Upper lobe of left lung (tissue), 6 donors: ENCODE data around the gene MAML1. TPM values are rescaled to one million over a fixed set of nuclear protein-coding genes. Genes with fewer than 3 reads are reported as not detected.

ENCODE experiments used
- ATAC-seq, 2 donors: fragments of 200-7000 bp; cut with Tn5 transposase; one replicate each; pipeline ENCODE4 v1.9.1; 2022; ENCODE audit warnings: mild to moderate bottlenecking in 2 of 2, moderate library complexity in 2 of 2; ENCODE audit not compliant: low FRiP score in 2 of 2
- DNase-seq, 2 donors: peaks; one replicate each; pipeline ENCODE4 v3.0.0-alpha.2; 2019 to 2020
- H3K27ac ChIP-seq, 4 donors: fragments of 200-600 bp; sonication (generic); one replicate each; pipeline ENCODE4 v1.5.1; 2016 to 2019
- H3K27me3 ChIP-seq, 4 donors: fragments of 200-600 bp; sonication (generic); one replicate each; pipeline ENCODE4 v1.5.1; 2017 to 2019
- H3K36me3 ChIP-seq, 4 donors: fragments of 200-600 bp; sonication (generic); one replicate each; pipeline ENCODE4 v1.5.1; 2016 to 2019
- H3K4me1 ChIP-seq, 4 donors: fragments of 200-600 bp; sonication (generic); one replicate each; pipeline ENCODE4 v1.5.1; 2018 to 2019
- H3K4me3 ChIP-seq, 4 donors: fragments of 200-600 bp; sonication (generic); one replicate each; pipeline ENCODE4 v1.5.1; 2017 to 2019; ENCODE audit warnings: mild to moderate bottlenecking in 2 of 4, moderate library complexity in 1 of 4
- H3K9me3 ChIP-seq, 4 donors: fragments of 200-600 bp; sonication (generic); one replicate each; pipeline ENCODE4 v1.5.1; 2018 to 2019
- CTCF ChIP-seq, 6 experiments: fragments of 450-650 bp in 4 of 6; fragments of 200-600 bp in 2 of 6; sonication (generic) in 2 of 6; IDR thresholded peaks; one replicate each; pipeline ENCODE4 v1.5.1; 2016 to 2019; ENCODE audit warnings: antibody characterized with exemption in 6 of 6
- EP300 ChIP-seq, 4 donors: sonication (generic); formaldehyde crosslinking; IDR thresholded peaks; one replicate each; pipeline ENCODE4 v1.5.1; 2017; ENCODE audit warnings: antibody characterized with exemption in 4 of 4, control low read depth in 2 of 4
- POLR2A ChIP-seq, 4 donors: fragments of 450-650 bp; IDR thresholded peaks; one replicate each; pipeline ENCODE4 v1.5.1; 2016 to 2017; ENCODE audit warnings: antibody characterized with exemption in 4 of 4, mild to moderate bottlenecking in 2 of 4
- POLR2AphosphoS5 ChIP-seq, 2 donors: sonication (generic); formaldehyde crosslinking; IDR thresholded peaks; one replicate each; pipeline ENCODE4 v1.5.1; 2017; ENCODE audit warnings: antibody characterized with exemption in 2 of 2
- WGBS, 2 donors: methylation state at CpG; one replicate each; pipeline ENCODE4 v1.1.5; 2017 to 2018; 5-methylcytosine and 5-hydroxymethylcytosine counted together
- small RNA-seq, 4 donors: library from RNA; depleted of rRNA; stranded (forward); fragments of <200 nt; gene quantifications; one replicate each; pipeline ENCODE3, GENCODE V24; 2016
- total RNA-seq, 6 donors: library from RNA; depleted of rRNA in 4 of 6; stranded (reverse); fragments of >200 nt in 4 of 6; gene quantifications; one replicate each; pipeline versions ENCODE4 v1.1.0 to v1.2.1, GENCODE V29; 2016 to 2021
- donor health status: DM: no; HTN: no; CAD: no; lungs with moderate emphysema.
- donor health status: DM: no; HTN: yes; CAD: no; lungs with severe emphysema.

MAML1 gene
- total RNA-seq, 6 donors from 2014 or later, result 22.5 to 59.7 (median 26.7) TPM

- TF ChIP-seq POLR2A (IDR thresholded peaks at IDR 0.05), result no peak
- no peak for TF ChIP-seq CTCF (IDR thresholded peaks at IDR 0.05)
- TF ChIP-seq POLR2AphosphoS5 (IDR thresholded peaks at IDR 0.05), result no peak
- TF ChIP-seq EP300 (IDR thresholded peaks at IDR 0.05), result no peak
- DNase-seq (peak in 1 of 2 donors; percentile 68), ATAC-seq (no peak)
- Histone ChIP-seq H3K27me3 (no peaks in the 10 kb centered on the region), H3K27ac (peak overlapping the region in 3 of 4 donors; percentile 4 to 46 (median 26)), H3K4me1 (peaks cover 47 to 74% (median 60%) of the 10 kb centered on the region in 4 donors), H3K9me3 (no peaks in the 10 kb centered on the region), H3K4me3 (peak overlapping the region in 3 of 4 donors; percentile 4 to 99 (median 8)), H3K36me3 (peaks cover 51 to 74% (median 63%) of the 10 kb centered on the region in 4 donors)
- WGBS, 2 donors, result 84 to 91% methylated on average over 10 to 22 of the region's 22 CpGs
Observed at GRCh38 chr5:179823937-179824744, 91.5 kb downstream of the MAML1 start.

- H3K4me1 ChIP-seq, result peaks cover 41 to 69% (median 54%) of the 10 kb centered on the region in 4 donors
- ATAC-seq (no peak), DNase-seq (no peak)
- 88 to 98% methylated on average over 3 of the region's 3 CpGs for WGBS, 2 donors
- TF ChIP-seq EP300 (IDR thresholded peaks at IDR 0.05), result no peak
- H3K36me3 ChIP-seq, result peaks cover 57 to 80% (median 68%) of the 10 kb centered on the region in 4 donors
- no peaks in the 10 kb centered on the region for H3K27me3 ChIP-seq
- peak overlapping the region in 1 of 4 donors; percentile 99 for H3K4me3 ChIP-seq
- peak overlapping the region in 1 of 4 donors; percentile 46 for H3K27ac ChIP-seq
- no peaks in the 10 kb centered on the region for H3K9me3 ChIP-seq
Observed at GRCh38 chr5:179824745-179825112, 92.1 kb downstream of the MAML1 start.

- Histone ChIP-seq H3K27ac (peak overlapping the region in 1 of 4 donors; percentile 2), H3K36me3 (peaks cover 59 to 89% (median 78%) of the 10 kb centered on the region in 4 donors), H3K9me3 (no peaks in the 10 kb centered on the region), H3K4me3 (no peak overlapping the region), H3K27me3 (no peaks in the 10 kb centered on the region), H3K4me1 (peaks cover 35 to 61% (median 46%) of the 10 kb centered on the region in 4 donors)
- DNase-seq (no peak), ATAC-seq (no peak)
- TF ChIP-seq CTCF (IDR thresholded peaks at IDR 0.05), result peak in 1 of 6 experiments; percentile 5
- TF ChIP-seq POLR2AphosphoS5 (IDR thresholded peaks at IDR 0.05), result no peak
- 82 to 85% methylated on average over 13 of the region's 13 CpGs for WGBS, 2 donors
Observed at GRCh38 chr5:179825655-179826182, 93.1 kb downstream of the MAML1 start.

Small RNAs within 50 kb of the gene (small RNA-seq; reads per million reads assigned to genes)
- 0 to 0.57 (median 0.07) reads per million in 4 donors for gene MIR1229

Other genes starting within 250 kb of the MAML1 start
- 100 to 1,000 TPM in 2 of 6 donors, 10 to 100 TPM in 4; 42.3 to 128 (median 74.7) TPM for gene RUFY1, start 182.3 kb upstream of the MAML1 start, total RNA-seq
- 1,000 to 10,000 TPM in 1 of 6 donors, 100 to 1,000 TPM in 5; 366 to 1,930 (median 429) TPM for gene HNRNPH1, start 109.2 kb upstream of the MAML1 start, total RNA-seq
- 1 to 10 TPM in 3 of 6 donors, not detected in 3; 1.7 to 2.1 (median 1.8) TPM for gene CBY3, start 51.8 kb upstream of the MAML1 start, total RNA-seq
- gene CANX, start 33.9 kb upstream of the MAML1 start, total RNA-seq, result 100 to 1,000 TPM; 139 to 754 (median 342) TPM
- gene LTC4S, start 61.2 kb downstream of the MAML1 start, total RNA-seq, result 10 to 100 TPM in 5 of 6 donors, 1 to 10 TPM in 1; 6.7 to 33.1 (median 21.3) TPM
- gene MGAT4B, start 74.0 kb downstream of the MAML1 start, total RNA-seq, result 100 to 1,000 TPM; 107 to 266 (median 158) TPM
- 100 to 1,000 TPM; 390 to 666 (median 574) TPM for gene SQSTM1, start 88.1 kb downstream of the MAML1 start, total RNA-seq
- 100 to 1,000 TPM in 1 of 6 donors, 10 to 100 TPM in 5; 20.7 to 142 (median 33.2) TPM for gene MRNIP, start 126.0 kb downstream of the MAML1 start, total RNA-seq
- 100 to 1,000 TPM in 4 of 6 donors, 10 to 100 TPM in 2; 66.4 to 228 (median 110) TPM for gene TBC1D9B, start 175.1 kb downstream of the MAML1 start, total RNA-seq